Lower lobe of right lung (tissue), 2 donors: ENCODE measurements around the gene CGNL1. TPM values are rescaled to one million over a fixed set of nuclear protein-coding genes. Genes with fewer than 3 reads are reported as not detected.
A peak's percentile ranks its signal among the peaks of the same experiment; 100 is the strongest.

Source experiments
- ATAC-seq, 2 donors: fragments of 200-7000 bp; cut with Tn5 transposase; one replicate each; pipeline ENCODE4 v1.9.1; 2020 to 2022; ENCODE audit warnings: mild to moderate bottlenecking in 2 of 2, moderate library complexity in 2 of 2
- DNase-seq: peaks from one replicate; pipeline ENCODE4 v3.0.0-alpha.2; 2020
- H3K27ac ChIP-seq: fragments of 200-600 bp; one replicate; pipeline ENCODE4 v1.8.0; 2022
- H3K27me3 ChIP-seq: fragments of 200-600 bp; one replicate; pipeline ENCODE4 v1.8.0; 2022; ENCODE audit warnings: low read depth
- H3K36me3 ChIP-seq: fragments of 200-600 bp; one replicate; pipeline ENCODE4 v1.8.0; 2022; ENCODE audit warnings: mild to moderate bottlenecking
- H3K4me1 ChIP-seq: fragments of 200-600 bp; one replicate; pipeline ENCODE4 v1.8.0; 2022
- H3K4me3 ChIP-seq: fragments of 200-600 bp; one replicate; pipeline ENCODE4 v1.8.0; 2022; ENCODE audit warnings: mild to moderate bottlenecking
- H3K9me3 ChIP-seq: fragments of 200-600 bp; one replicate; pipeline ENCODE4 v1.8.0; 2022
- CTCF ChIP-seq: fragments of 200-600 bp; IDR thresholded peaks from one replicate; pipeline ENCODE4 v1.8.0; 2022; ENCODE audit warnings: antibody characterized with exemption, mild to moderate bottlenecking
- intact Hi-C: fragments of 100-400 bp; cut with DNase I; formaldehyde crosslinking; loops from one replicate; pipeline ENCODE4 v1.11.0; 2022
- total RNA-seq: library from RNA; stranded (reverse); fragmentation: NEBNext Ultra II Directional; extraction: Animal tissue kit (Norgen Biotek cat#: 25700); gene quantifications from one replicate; pipeline ENCODE4 v1.2.1, GENCODE V29; 2021
- donor health status: DM: no; HTN: yes; CAD: no; lungs with severe emphysema.

Gene CGNL1
- total RNA-seq, 1 donor from 2014 or later, result 46.0 TPM

GRCh38 chr15:57573151-57573550, 196.8 kb downstream of the CGNL1 start:
- ATAC-seq (no peak), DNase-seq (no peak)
- H3K36me3 ChIP-seq, result no peaks in the 10 kb centered on the region
- H3K4me1 ChIP-seq, result peaks cover 3% of the 10 kb centered on the region
- H3K27ac ChIP-seq, result no peak overlapping the region
- no peaks in the 10 kb centered on the region for H3K9me3 ChIP-seq
- intact Hi-C loops, result no loop called here
- TF ChIP-seq CTCF, result no peak
- no peaks in the 10 kb centered on the region for H3K27me3 ChIP-seq
- no peak overlapping the region for H3K4me3 ChIP-seq

GRCh38 chr15:57575363-57575762, 199.1 kb downstream of the CGNL1 start:
- no peaks in the 10 kb centered on the region for H3K36me3 ChIP-seq
- ATAC-seq, result no peak
- H3K27me3 ChIP-seq, result no peaks in the 10 kb centered on the region
- DNase-seq, result no peak
- no peak for TF ChIP-seq CTCF
- intact Hi-C loops, result no loop called here
- H3K9me3 ChIP-seq, result no peaks in the 10 kb centered on the region
- H3K4me1 ChIP-seq, result peaks cover 13% of the 10 kb centered on the region
- no peak overlapping the region for H3K4me3 ChIP-seq
- no peak overlapping the region for H3K27ac ChIP-seq

- peaks cover 8% of the 10 kb centered on the region for H3K9me3 ChIP-seq
- intact Hi-C loops, result no loop called here
- peaks cover 13% of the 10 kb centered on the region for H3K4me1 ChIP-seq
- H3K4me3 ChIP-seq, result no peak overlapping the region
- H3K27ac ChIP-seq, result peak overlapping the region; percentile 31
- no peaks in the 10 kb centered on the region for H3K36me3 ChIP-seq
- ATAC-seq (no peak), DNase-seq (no peak)
- no peaks in the 10 kb centered on the region for H3K27me3 ChIP-seq
- no peak for TF ChIP-seq CTCF
Observed at GRCh38 chr15:57578288-57578900, 202.1 kb downstream of the CGNL1 start.

GRCh38 chr15:57580428-57580827, 204.1 kb downstream of the CGNL1 start:
- Histone ChIP-seq H3K36me3 (no peaks in the 10 kb centered on the region), H3K4me1 (peaks cover 13% of the 10 kb centered on the region), H3K9me3 (peaks cover 8% of the 10 kb centered on the region), H3K4me3 (no peak overlapping the region), H3K27me3 (no peaks in the 10 kb centered on the region), H3K27ac (no peak overlapping the region)
- ATAC-seq (no peak), DNase-seq (no peak)
- no peak for TF ChIP-seq CTCF
- intact Hi-C loops, result no loop called here

- Histone ChIP-seq H3K4me1 (peaks cover 13% of the 10 kb centered on the region), H3K27ac (no peak overlapping the region), H3K4me3 (no peak overlapping the region), H3K36me3 (no peaks in the 10 kb centered on the region), H3K9me3 (peaks cover 8% of the 10 kb centered on the region), H3K27me3 (no peaks in the 10 kb centered on the region)
- TF ChIP-seq CTCF, result no peak
- ATAC-seq (no peak), DNase-seq (no peak)
- intact Hi-C loops, result no loop called here
Observed at GRCh38 chr15:57580866-57581265, 204.6 kb downstream of the CGNL1 start.
